ENCODE measurements around the gene MIB1. TPM values are rescaled to one million over a fixed set of nuclear protein-coding genes. Genes with fewer than 3 reads are reported as not detected.

The MIB1 gene
- total RNA-seq, 1 donor from 2014 or later: 88.9 TPM

DNA sequence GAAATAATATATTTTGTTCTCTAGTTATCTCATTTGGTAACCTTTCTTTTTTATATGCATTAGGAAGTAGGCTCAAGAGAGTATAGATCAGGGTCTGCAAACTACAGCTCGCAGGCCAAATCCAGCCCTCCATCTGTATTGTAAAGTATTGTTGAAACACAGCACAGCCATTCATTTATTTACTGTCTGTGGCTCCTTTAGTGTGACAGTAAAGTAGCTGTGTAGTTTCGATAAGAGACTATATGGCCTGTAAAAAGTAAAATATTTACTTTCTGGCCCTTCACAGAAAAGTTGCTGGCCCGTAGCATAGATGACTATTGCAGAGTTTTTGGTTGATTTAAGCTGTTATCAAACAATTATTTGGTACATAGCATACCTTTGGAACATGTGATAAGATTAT is 67.6 kb downstream of the MIB1 start:
- no peak for DNase-seq (ENCODE audit: low spot score in 2 of 2)
- no peak for FAIRE-seq

- FAIRE-seq: peak; percentile 44
- no peak for DNase-seq (ENCODE audit: low spot score in 2 of 2)
These were observed 69.1 kb downstream of the MIB1 start for GRCh38 chr18:21809725-21810124.

- no peak for FAIRE-seq
These were observed 74.5 kb downstream of the MIB1 start for GRCh38 chr18:21815101-21815500.

DNA sequence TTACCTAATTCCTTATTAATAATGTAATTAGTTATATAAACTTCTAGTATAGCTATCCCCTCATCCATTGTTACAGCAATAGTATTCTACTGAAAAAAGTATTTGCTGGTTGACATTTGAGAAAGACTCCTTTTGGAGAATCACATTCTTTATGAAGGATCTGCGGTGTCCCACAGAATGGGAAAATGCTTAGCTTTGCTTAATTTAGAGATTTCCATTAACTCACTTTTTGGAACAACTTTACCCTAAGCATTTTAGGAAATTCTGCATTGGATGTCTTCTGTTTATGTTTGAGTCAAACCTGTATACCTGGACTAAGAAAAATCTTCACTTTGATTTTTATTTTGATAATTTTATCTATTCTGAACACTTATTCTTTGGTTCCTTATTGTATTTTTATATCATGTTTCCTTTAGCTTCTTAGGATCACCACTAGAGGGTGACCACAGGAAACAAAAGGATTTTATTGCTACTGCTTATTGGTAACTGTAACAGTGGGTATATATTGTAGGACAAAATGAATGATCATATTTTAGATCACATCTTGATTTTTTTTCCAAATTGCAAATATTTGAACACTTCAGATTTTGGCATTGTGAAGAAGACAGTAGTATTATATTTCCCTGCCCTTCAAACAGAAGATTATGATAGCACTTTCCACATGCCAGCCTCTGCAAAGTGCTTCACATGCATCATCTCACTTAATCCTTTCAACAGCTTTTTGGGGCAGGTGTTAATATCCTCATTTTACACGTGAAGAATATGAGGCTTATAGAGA is 79.6 kb downstream of the MIB1 start:
- DNase-seq (ENCODE audit: low spot score in 2 of 2): peak; percentile 2 to 18
- FAIRE-seq: peak; percentile 75

More at GRCh38 chr18:21815101-21815500, 74.5 kb downstream of the MIB1 start:
- DNase-seq (ENCODE audit: low spot score in 2 of 2): no peak

GRCh38 chr18:21820811-21821143 is 80.2 kb downstream of the MIB1 start:
- no peak for FAIRE-seq
- no peak for DNase-seq (ENCODE audit: low spot score in 2 of 2)

DNA sequence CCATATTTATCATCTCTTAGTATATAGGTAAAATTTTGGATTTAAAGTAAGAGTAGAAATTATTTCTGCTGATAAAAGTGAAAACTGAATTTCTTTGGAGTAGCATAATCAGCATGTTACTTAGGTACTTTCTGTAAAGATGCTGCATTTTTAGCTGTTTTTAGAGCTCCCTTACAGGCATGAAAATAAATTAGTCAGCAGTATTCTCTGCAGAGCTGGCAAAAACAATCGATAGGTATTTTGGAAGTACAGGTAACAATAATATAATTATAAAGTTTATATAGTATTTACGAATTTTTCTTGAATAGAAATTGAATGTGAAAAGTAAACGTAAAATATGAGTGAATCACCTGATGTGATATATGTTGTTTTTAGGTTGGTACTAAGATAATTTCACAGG is 83.3 kb downstream of the MIB1 start:
- no peak for FAIRE-seq

GRCh38 chr18:21826196-21826595 is 85.6 kb downstream of the MIB1 start:
- FAIRE-seq (no peak), DNase-seq (ENCODE audit: low spot score in 2 of 2) (no peak)

More for the DNA sequence above, 83.3 kb downstream of the MIB1 start:
- DNase-seq (ENCODE audit: low spot score in 2 of 2): no peak

GRCh38 chr18:21826641-21827302 is 86.2 kb downstream of the MIB1 start:
- FAIRE-seq (no peak), DNase-seq (ENCODE audit: low spot score in 2 of 2) (no peak)

DNA sequence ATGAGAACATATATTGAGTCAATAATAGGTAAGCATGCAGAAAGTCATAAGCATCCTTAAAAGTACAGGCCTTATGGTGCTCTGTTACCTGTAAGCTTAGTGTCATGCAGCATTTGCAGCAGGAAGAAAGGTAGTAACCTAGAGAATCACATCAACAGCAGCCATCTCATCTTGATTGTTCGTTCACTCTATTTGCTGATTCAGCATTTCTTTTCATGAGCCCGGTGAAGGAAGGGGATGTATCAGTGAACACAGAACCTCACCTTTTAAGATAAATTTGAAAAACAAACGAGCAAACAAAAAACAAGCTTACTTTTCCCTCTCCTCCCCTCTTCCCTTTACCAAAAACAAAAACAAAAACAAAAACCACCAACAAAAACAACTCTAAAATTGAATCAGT is 89.9 kb downstream of the MIB1 start:
- DNase-seq (ENCODE audit: low spot score in 2 of 2) (no peak), FAIRE-seq (no peak)

DNA sequence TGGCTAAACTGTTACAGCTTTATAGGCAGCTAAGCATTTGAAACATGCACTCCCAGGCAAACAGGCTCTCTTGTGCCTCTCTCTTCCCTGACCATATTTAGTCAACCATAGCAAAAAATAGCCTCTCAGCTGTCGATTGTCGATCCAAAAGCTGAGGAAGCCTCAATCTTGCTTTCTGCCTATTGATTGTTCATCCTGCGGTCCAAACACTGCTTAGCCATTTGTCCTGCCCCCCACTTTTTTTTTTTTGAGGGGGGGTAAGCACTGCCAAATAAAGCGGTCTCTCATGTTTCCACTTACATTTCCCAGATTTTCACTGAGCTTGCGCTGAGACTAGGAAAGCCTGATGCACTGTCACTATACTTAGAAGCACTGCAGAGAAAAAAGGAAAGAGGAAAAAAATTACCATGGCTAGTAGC is 90.8 kb downstream of the MIB1 start:
- DNase-seq (ENCODE audit: low spot score in 2 of 2) (peak in 1 of 2 donors; percentile 10), FAIRE-seq (no peak)

DNA sequence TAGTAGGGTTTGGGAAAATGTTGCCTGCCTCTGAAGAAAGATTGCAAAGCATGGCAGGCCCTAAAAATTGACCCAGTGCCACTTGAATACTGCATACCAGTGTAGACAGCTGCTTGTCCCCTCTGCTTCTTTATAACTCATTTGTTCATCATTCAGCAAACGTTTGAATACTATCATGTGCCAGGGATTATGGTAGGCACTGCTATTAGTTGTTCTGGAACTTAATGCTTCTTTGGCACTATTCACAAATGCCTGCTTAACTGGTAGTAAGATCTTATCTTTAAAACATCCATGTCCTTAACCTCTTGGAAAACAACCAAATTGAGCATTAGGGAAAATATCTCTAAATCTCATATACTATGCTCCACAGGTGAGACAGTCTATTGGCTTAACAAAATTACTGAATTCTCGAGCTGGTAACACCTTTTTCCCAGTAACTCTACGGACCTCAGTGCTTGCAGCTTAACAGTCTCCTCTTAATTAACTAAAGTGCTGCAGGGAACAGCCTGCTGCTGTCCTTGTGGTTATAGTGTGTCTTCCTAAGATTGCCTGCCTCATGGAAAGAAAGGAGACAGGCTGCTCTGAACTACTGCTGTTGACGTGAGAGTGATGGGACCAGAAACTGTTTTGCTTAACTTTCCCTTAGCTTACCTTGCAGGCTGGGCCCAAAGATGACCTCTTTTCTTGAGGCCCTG is 93.2 kb downstream of the MIB1 start:
- no peak for DNase-seq (ENCODE audit: low spot score in 2 of 2)

DNA sequence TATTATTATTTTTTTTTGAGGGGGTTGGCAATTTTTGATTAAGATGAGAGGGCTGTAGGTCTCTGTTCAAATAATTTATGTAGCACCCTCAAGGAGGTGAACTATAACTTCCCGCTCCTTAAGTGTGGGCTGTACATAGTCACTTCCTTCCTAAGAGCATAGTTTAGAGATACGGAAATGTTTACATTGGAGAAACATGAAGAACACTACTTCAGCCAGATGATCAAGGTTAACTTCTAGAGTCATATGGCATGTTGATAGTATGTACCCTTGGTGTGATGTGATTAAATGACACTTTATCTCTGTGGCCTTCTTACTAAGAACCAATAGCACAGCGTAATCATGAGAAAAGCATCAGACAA is 93.7 kb downstream of the MIB1 start:
- DNase-seq (ENCODE audit: low spot score in 2 of 2) (no peak), FAIRE-seq (no peak)

More for the DNA sequence above, 93.2 kb downstream of the MIB1 start:
- no peak for FAIRE-seq

DNA sequence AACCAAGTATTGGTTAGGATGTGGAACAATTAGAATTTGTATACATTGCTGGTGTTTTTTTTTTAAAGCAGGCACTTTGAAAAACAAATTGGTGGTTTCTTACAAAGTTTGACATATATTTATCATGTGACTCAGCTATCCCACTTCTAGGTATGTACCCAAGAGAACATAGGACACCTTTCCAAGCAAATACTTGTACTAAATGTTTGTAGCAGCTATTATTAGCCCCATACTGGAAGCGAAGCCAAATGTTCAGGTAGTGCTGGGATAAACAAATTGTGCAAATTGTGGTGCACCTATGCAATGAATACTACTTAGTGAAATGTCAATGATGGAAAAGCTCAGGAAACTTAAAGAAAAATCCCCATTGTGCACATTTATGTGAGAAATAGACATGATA is 101.0 kb downstream of the MIB1 start:
- no peak for FAIRE-seq
- no peak for DNase-seq (ENCODE audit: low spot score in 2 of 2)

DNA sequence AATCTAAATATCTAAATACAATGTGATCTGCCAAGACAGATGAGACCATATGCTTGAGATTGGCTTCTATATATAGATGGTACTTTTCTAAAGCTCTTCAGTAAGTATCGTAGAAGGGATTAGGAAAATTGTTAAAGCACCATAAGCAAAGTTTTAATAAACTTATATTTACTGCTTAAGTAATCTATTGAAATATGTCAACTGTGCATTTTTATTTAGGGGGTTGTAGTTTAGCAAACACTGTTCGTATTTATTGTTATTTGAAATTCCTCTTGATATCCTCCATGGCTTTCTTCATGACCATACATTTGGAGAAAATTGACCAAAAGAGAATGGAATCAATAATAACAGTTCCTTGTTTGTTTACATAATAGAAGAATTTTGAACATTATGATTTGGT is 102.7 kb downstream of the MIB1 start:
- no peak for FAIRE-seq
- DNase-seq (ENCODE audit: low spot score in 2 of 2): no peak

- peak; percentile 68 for FAIRE-seq
- DNase-seq (ENCODE audit: low spot score in 2 of 2): peak; percentile 5
These were observed 110.9 kb downstream of the MIB1 start for GRCh38 chr18:21851327-21851961.

DNA sequence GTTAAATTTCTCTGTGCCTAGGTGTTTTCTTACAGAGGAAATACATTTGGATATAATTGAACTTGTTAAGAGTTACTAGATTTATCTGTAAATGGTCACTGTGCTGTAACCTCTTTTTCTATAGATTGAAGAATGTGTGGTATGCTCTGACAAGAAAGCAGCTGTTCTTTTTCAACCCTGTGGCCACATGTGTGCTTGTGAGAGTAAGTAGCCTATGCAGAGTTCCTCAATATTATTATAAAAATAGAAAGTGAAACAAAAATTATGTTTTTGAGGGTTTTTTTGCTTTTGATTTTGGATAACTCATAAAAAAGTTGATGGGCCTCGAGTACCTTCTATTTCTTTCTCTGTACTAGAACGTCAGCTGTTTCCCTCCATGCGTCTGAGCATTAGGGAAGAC is 112.4 kb downstream of the MIB1 start:
- FAIRE-seq (no peak), DNase-seq (ENCODE audit: low spot score in 2 of 2) (no peak)

DNA sequence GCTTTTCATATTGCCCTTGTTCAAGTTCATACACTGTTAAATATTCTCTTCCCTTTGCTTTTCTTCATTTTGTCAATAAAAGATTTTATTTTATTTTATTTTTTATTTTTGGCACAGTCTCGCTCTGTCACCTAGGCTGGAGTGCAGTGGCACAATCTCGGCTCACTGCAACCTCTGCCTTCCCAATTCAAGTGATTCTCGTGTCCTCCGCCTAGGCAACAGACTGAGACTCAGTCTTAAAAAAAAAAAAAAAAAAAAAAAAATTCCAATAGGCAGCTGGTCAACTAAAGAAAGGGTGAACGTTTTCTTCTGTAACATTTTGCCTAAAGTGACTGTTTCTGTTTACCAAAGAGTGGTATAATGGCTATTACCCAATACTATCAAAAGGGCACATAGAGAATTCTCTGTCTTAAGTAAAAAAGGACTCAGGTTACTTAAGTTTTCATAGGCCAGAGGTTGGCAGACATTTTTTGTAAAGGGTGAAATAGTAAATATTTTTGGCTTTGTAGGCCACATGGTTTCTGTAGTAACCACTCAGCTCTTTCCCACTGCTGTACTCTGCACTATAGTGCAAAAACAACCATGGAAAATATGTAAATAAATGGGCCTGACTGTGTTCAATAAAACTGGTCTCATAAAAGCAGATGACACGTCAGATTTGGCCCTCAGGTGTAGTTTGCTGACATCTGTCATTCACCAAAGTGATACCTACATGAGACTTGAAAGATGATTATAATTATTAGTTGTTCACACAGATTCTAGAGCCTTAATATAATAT is 113.4 kb downstream of the MIB1 start:
- DNase-seq (ENCODE audit: low spot score in 2 of 2) (no peak), FAIRE-seq (no peak)

DNA sequence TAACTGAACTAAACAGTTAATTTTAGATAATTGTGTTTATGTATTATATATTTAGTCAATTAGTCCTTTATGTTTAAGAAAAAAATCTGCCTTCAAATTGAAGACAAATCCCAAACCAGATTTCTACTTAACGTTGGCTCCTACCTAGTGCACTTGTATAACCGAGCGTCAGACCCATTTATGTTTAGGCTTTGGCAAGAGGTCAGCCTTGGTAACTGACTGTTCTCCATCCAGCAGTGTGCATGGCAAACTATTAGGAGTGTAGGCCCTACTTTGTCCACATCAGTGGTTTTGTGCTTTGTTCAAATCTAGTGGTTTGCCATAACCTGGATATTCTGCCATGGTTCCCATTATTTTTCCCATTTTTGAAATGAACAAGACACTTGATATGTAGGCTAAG is 114.8 kb downstream of the MIB1 start:
- FAIRE-seq (no peak), DNase-seq (ENCODE audit: low spot score in 2 of 2) (no peak)

- DNase-seq (ENCODE audit: low spot score in 2 of 2) (no peak), FAIRE-seq (no peak)
These were observed 117.3 kb downstream of the MIB1 start for GRCh38 chr18:21857871-21858270.

DNA sequence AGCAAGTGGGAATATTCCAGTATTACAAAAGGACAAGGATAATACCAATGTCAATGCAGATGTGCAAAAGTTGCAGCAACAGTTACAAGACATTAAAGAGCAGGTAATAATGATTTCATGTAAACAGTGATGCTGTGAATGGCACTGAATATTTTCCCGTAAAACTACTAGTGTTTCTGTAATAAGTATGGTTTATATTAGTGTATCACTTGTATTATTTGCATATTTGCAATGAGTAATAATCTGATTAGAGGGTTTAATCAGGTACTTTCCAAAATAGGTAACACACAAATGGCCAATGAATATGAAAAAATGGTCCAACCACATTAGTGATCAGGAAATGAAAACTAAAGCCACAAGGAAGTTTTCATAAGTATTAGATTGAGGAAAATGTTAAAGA is 118.0 kb downstream of the MIB1 start:
- DNase-seq (ENCODE audit: low spot score in 2 of 2) (no peak), FAIRE-seq (no peak)
